A673 (cell line): ENCODE data around the gene HOXD9. TPM values are rescaled to one million over a fixed set of nuclear protein-coding genes. Genes with fewer than 3 reads are reported as not detected.

Source experiments
- BruUV-seq: library from RNA; stranded (reverse); fragments of 400-500 nt; replicated peaks from 2 replicates; lab custom pipeline; 2021; lab: Mats Ljungman, UMichigan
- CTCF ChIA-PET: fragments of 300-600 bp; sonication (Branson Sonifier 250); formaldehyde crosslinking; loops from one replicate; lab custom pipeline; 2022; ENCODE audit warnings: antibody characterized with exemption; lab: Charles Lee
- POLR2A ChIA-PET: fragments of 300-600 bp; sonication (Branson Sonifier 250); formaldehyde crosslinking; loops from one replicate; lab custom pipeline; 2022; ENCODE audit warnings: antibody characterized with exemption; ENCODE audit not compliant: low non-redundant PET; lab: Charles Lee
- DNase-seq: peaks from one replicate; pipeline ENCODE4 v3.0.0-alpha.2; 2015; ENCODE audit warnings: low spot score
- H3K27ac ChIP-seq: fragments of 200-600 bp; sonication (generic); 2 replicates; pipeline ENCODE4 v1.5.1; 2016; ENCODE audit warnings: mixed run types, low read depth, mild to moderate bottlenecking, mixed read lengths, antibody characterized with exemption, low read length; ENCODE audit not compliant: poor library complexity, severe bottlenecking
- H3K27me3 ChIP-seq: fragments of 200-600 bp; sonication (generic); replicated peaks from 2 replicates; pipeline ENCODE4 v1.6.1; 2017; ENCODE audit warnings: mixed run types, low read depth, mild to moderate bottlenecking, mixed read lengths, antibody characterized with exemption, low read length; ENCODE audit not compliant: insufficient read depth, poor library complexity
- H3K36me3 ChIP-seq: fragments of 200-600 bp; sonication (generic); 2 replicates; pipeline ENCODE4 v1.6.1; 2016; ENCODE audit warnings: mixed run types, mild to moderate bottlenecking, mixed read lengths, antibody characterized with exemption, low read length; ENCODE audit not compliant: insufficient read depth, poor library complexity, severe bottlenecking
- H3K4me1 ChIP-seq: fragments of 200-600 bp; sonication (generic); 2 replicates; pipeline ENCODE4 v1.6.1; 2017; ENCODE audit warnings: mixed run types, mild to moderate bottlenecking, mixed read lengths, antibody characterized with exemption, low read length; ENCODE audit not compliant: insufficient read depth, poor library complexity, severe bottlenecking
- H3K4me3 ChIP-seq: fragments of 200-600 bp; sonication (generic); 2 replicates; pipeline ENCODE4 v1.5.1; 2016; ENCODE audit warnings: low read depth, mixed run types, mild to moderate bottlenecking, mixed read lengths, low read length; ENCODE audit not compliant: poor library complexity, severe bottlenecking
- H3K9me3 ChIP-seq: fragments of 200-600 bp; sonication (generic); 2 replicates; pipeline ENCODE4 v1.6.1; 2016; ENCODE audit warnings: mixed run types, low read depth, mild to moderate bottlenecking, mixed read lengths, antibody characterized with exemption, low read length; ENCODE audit not compliant: poor library complexity, severe bottlenecking
- CTCF ChIP-seq: fragments of 300-800, 200-600 bp; sonication (generic); conservative IDR thresholded peaks from 2 replicates; pipeline ENCODE4 v1.5.1; 2017; ENCODE audit warnings: low read depth, mild to moderate bottlenecking, antibody characterized with exemption, low read length, moderate library complexity, mixed read lengths
- EZH2 ChIP-seq: fragments of 200-600 bp; sonication (generic); IDR thresholded peaks from 2 replicates; pipeline ENCODE4 v1.6.1; 2017; ENCODE audit warnings: borderline replicate concordance, low read depth, mild to moderate bottlenecking, mixed read lengths, antibody characterized with exemption, low read length; ENCODE audit not compliant: poor library complexity, severe bottlenecking
- intact Hi-C: fragments of 100-400 bp; cut with micrococcal nuclease; formaldehyde crosslinking; loops from one replicate; pipeline ENCODE4 v1.10.0; 2022; ENCODE audit not compliant: unreplicated experiment
- total RNA-seq: library from RNA; stranded (reverse); gene quantifications from 2 replicates; pipeline ENCODE4 v1.2.3, GENCODE V29; 2021

HOXD9 gene
- total RNA-seq, 1 experiment from 2014 or later: 63.0 TPM

- ChIA-PET POLR2A (no interaction called here), CTCF (no interaction called here)
- Histone ChIP-seq H3K4me3 (no peak overlapping the region), H3K36me3 (peaks cover 7% of the 10 kb centered on the region), H3K27me3 (no peaks in the 10 kb centered on the region), H3K9me3 (no peaks in the 10 kb centered on the region), H3K4me1 (peaks cover 3% of the 10 kb centered on the region), H3K27ac (no peak overlapping the region)
- intact Hi-C loops: no loop called here
- BruUV-seq: no TSS peak
- TF ChIP-seq EZH2 (no peak), CTCF (no peak)
- DNase-seq: no peak
Measured at GRCh38 chr2:176164611-176165369, 42.3 kb downstream of the HOXD9 start.

- DNase-seq: no peak
- H3K27me3 ChIP-seq: no peaks in the 10 kb centered on the region
Measured at GRCh38 chr2:176165370-176166050, 43.0 kb downstream of the HOXD9 start.

DNA sequence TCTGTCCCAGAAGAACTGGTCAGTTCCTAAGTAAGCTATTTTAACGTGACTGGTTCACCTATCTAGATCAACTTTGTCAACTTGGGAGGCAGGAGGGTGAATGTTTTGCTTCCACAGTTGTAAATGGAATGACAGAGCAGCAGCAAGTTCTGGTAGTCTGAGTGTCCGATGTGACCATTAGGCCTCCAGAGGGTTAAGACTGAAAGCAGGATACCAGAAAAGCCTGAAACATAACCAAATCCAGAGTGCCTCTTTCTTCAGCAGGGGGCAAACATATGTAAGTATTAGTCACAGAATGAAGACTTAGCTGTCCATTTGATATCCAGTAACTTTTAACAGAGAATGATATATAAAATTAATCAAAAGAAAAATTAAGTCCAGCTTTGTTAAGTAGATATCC lies 43.8 kb downstream of the HOXD9 start:
- CTCF ChIA-PET: interaction anchor here (1.2 kb wide), 1 partner anchor 486 kb away, joined by 4 read pairs; no protein-coding TSS in a partner anchor
- H3K9me3 ChIP-seq: no peaks in the 10 kb centered on the region
- no peak for TF ChIP-seq EZH2
- no peak for TF ChIP-seq CTCF
- no peaks in the 10 kb centered on the region for H3K4me1 ChIP-seq
- DNase-seq: no peak
- H3K4me3 ChIP-seq: no peak overlapping the region
- intact Hi-C loops: no loop called here
- BruUV-seq: no TSS peak
- H3K36me3 ChIP-seq: peaks cover 3% of the 10 kb centered on the region
- H3K27me3 ChIP-seq: no peaks in the 10 kb centered on the region
- H3K27ac ChIP-seq: no peak overlapping the region
- POLR2A ChIA-PET: no interaction called here

More at GRCh38 chr2:176165370-176166050, 43.0 kb downstream of the HOXD9 start:
- ChIA-PET CTCF (no interaction called here), POLR2A (no interaction called here)
- BruUV-seq: no TSS peak
- Histone ChIP-seq H3K9me3 (no peaks in the 10 kb centered on the region), H3K4me3 (no peak overlapping the region), H3K36me3 (peaks cover 3% of the 10 kb centered on the region), H3K27ac (no peak overlapping the region), H3K4me1 (peaks cover 3% of the 10 kb centered on the region)
- TF ChIP-seq EZH2 (no peak), CTCF (no peak)
- intact Hi-C loops: no loop called here
